ENCODE measurements around the gene MED13. TPM values are rescaled to one million over a fixed set of nuclear protein-coding genes. Genes with fewer than 3 reads are reported as not detected.

Gene MED13
- polyA plus RNA-seq, 1 of the 3 experiments (the other 2 are of a cell fraction), result 6.3 TPM

- TF ChIP-seq CTCF (IDR thresholded peaks at IDR 0.05), result peak; percentile 75
- no peak for TF ChIP-seq REST (IDR thresholded peaks at IDR 0.05; ENCODE audit: low read depth, low read length)
- TF ChIP-seq SIN3A (IDR thresholded peaks at IDR 0.05; ENCODE audit: borderline replicate concordance, low read depth, low read length), result no peak
- TF ChIP-seq ELF1 (IDR thresholded peaks at IDR 0.05), result no peak
- TF ChIP-seq POLR2AphosphoS5 (IDR thresholded peaks at IDR 0.05; ENCODE audit: low read depth, low read length), result no peak
- peak; percentile 71 for TF ChIP-seq CHD2 (IDR thresholded peaks at IDR 0.05; ENCODE audit: low read length, partially characterized antibody)
- TF ChIP-seq ZBTB33 (IDR thresholded peaks at IDR 0.05; ENCODE audit: borderline replicate concordance, low read depth), result no peak
- peak; percentile 80; the same call in 1 of the 2 replicates for TF ChIP-seq RCOR1 (IDR thresholded peaks at IDR 0.05; ENCODE audit: low read length)
- TF ChIP-seq MEF2A (IDR thresholded peaks at IDR 0.05; ENCODE audit: borderline replicate concordance, low read depth), result no peak
- peak; percentile 82 for TF ChIP-seq GATA2 (CRISPR knock-in tag; IDR thresholded peaks at IDR 0.05)
- no peak for TF ChIP-seq EZH2phosphoT487 (IDR thresholded peaks at IDR 0.05; ENCODE audit: borderline replicate concordance, low read depth)
- TF ChIP-seq GABPA (IDR thresholded peaks at IDR 0.05; ENCODE audit: low read depth), result no peak
- no peak for TF ChIP-seq MAX (IDR thresholded peaks at IDR 0.05; ENCODE audit: low read depth)
- peak in 1 of 2 experiments; percentile 79; a peak in 2 of 4 replicates for TF ChIP-seq EP300 (IDR thresholded peaks at IDR 0.05; ENCODE audit: borderline replicate concordance in 1 of 2, low read depth in 1 of 2, low read length in 1 of 2)
- TF ChIP-seq FOXM1 (IDR thresholded peaks at IDR 0.05; ENCODE audit: low read depth), result no peak
- TF ChIP-seq TEAD4 (IDR thresholded peaks at IDR 0.05; ENCODE audit: borderline replicate concordance, insufficient read depth), result no peak
- TF ChIP-seq FOXJ3 (CRISPR knock-in tag; IDR thresholded peaks at IDR 0.05), result no peak
These were observed 44.4 kb upstream of the MED13 start (continued) for GRCh38 chr17:62109378-62109902.

Data from SK-N-SH (cell line).